ENCODE results near the gene MTFP1. TPM values are rescaled to one million over a fixed set of nuclear protein-coding genes. Genes with fewer than 3 reads are reported as not detected.

Gene MTFP1
- total RNA-seq, 1 donor from 2014 or later, result 20.6 TPM

DNA sequence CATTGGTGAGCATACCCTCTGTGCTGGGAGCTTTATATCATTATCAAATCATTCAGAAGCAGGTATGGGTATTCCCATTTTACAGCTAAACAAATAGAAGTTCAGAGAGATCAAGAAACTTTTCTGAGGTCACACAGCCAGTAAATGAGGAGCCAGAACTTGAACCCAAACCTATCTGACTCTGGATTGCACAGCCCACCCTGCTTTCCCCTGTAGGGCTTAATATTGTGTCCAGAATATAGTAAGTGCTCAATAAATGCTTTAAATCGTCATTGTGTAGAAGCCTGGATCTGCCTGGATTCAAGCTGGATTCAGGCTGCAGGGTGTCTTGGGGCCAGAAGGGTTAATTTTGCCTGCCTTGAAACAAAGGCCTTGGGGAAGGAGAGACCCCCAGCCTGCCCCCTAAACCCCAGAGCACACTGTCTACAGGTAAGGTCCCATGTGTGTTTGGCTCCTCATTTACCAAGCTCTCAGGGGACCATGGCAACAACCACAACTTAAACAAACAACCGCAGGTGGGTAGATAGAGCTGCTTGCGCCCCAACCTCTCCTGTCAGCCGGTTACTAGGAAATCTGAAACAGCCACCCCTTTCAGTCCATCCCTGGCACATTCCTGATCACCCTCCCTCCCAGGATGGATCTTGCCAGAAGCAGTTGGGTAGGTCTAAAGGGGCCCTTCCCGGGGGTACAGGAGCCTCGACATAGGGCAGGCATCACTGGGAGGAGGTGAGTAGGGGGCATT lies 49.3 kb downstream of the MTFP1 start:
- H3K4me3 Mint-ChIP-seq, result no peak overlapping the region
- H3K27ac Mint-ChIP-seq, result no peak overlapping the region
- no peaks in the 10 kb centered on the region for H3K9me3 Mint-ChIP-seq
- peaks cover 22% of the 10 kb centered on the region for H3K27me3 Mint-ChIP-seq
- no peaks in the 10 kb centered on the region for H3K4me1 Mint-ChIP-seq (ENCODE audit: unreplicated experiment)
- no peak for DNase-seq (ENCODE audit: extremely low spot score, unreplicated experiment)
- TF ChIP-seq, protein P1, sequence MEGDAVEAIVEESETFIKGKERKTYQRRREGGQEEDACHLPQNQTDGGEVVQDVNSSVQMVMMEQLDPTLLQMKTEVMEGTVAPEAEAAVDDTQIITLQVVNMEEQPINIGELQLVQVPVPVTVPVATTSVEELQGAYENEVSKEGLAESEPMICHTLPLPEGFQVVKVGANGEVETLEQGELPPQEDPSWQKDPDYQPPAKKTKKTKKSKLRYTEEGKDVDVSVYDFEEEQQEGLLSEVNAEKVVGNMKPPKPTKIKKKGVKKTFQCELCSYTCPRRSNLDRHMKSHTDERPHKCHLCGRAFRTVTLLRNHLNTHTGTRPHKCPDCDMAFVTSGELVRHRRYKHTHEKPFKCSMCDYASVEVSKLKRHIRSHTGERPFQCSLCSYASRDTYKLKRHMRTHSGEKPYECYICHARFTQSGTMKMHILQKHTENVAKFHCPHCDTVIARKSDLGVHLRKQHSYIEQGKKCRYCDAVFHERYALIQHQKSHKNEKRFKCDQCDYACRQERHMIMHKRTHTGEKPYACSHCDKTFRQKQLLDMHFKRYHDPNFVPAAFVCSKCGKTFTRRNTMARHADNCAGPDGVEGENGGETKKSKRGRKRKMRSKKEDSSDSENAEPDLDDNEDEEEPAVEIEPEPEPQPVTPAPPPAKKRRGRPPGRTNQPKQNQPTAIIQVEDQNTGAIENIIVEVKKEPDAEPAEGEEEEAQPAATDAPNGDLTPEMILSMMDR (conservative IDR thresholded peaks at IDR 0.05), result no peak
- H3K36me3 Mint-ChIP-seq, result no peaks in the 10 kb centered on the region

Other genes with a start within 250 kb of the MTFP1 start
- 3.8 and 9.8 TPM in 2 replicates for gene LIF, start 179.0 kb upstream of the MTFP1 start, total RNA-seq (ENCODE audit: low replicate concordance)
- not detected in 2 replicates for gene OSM, start 158.9 kb upstream of the MTFP1 start, total RNA-seq (ENCODE audit: low replicate concordance)
- 11.4 TPM in 2 replicates for gene CASTOR1, start 136.3 kb upstream of the MTFP1 start, total RNA-seq (ENCODE audit: low replicate concordance)
- 15.3 and 21.5 TPM in 2 replicates for gene TBC1D10A, start 98.8 kb upstream of the MTFP1 start, total RNA-seq (ENCODE audit: low replicate concordance)
- 160 and 190 TPM in 2 replicates for gene SF3A1, start 68.9 kb upstream of the MTFP1 start, total RNA-seq (ENCODE audit: low replicate concordance)
- 6.9 and 9.4 TPM in 2 replicates for gene CCDC157, start 68.8 kb upstream of the MTFP1 start, total RNA-seq (ENCODE audit: low replicate concordance)
- 16.9 and 29.2 TPM in 2 replicates for gene RNF215, start 38.4 kb upstream of the MTFP1 start, total RNA-seq (ENCODE audit: low replicate concordance)
- gene SEC14L2, start 28.8 kb upstream of the MTFP1 start, total RNA-seq (ENCODE audit: low replicate concordance), result 7.9 and 9.6 TPM in 2 replicates
- gene SEC14L3, start 46.2 kb downstream of the MTFP1 start, total RNA-seq (ENCODE audit: low replicate concordance), result not detected in 2 replicates
- gene SEC14L4, start 79.9 kb downstream of the MTFP1 start, total RNA-seq (ENCODE audit: low replicate concordance), result not detected in 2 replicates
- 0.98 and 1.5 TPM in 2 replicates for gene SEC14L6, start 121.0 kb downstream of the MTFP1 start, total RNA-seq (ENCODE audit: low replicate concordance)
- 5.0 and 5.9 TPM in 2 replicates for gene GAL3ST1, start 148.9 kb downstream of the MTFP1 start, total RNA-seq (ENCODE audit: low replicate concordance)
- 71.3 and 77.0 TPM in 2 replicates for gene PES1, start 166.1 kb downstream of the MTFP1 start, total RNA-seq (ENCODE audit: low replicate concordance)
- 9.0 and 14.5 TPM in 2 replicates for gene TCN2, start 181.4 kb downstream of the MTFP1 start, total RNA-seq (ENCODE audit: low replicate concordance)
- 2.4 and 3.4 TPM in 2 replicates for gene SLC35E4, start 210.0 kb downstream of the MTFP1 start, total RNA-seq (ENCODE audit: low replicate concordance)
- 12.4 and 13.8 TPM in 2 replicates for gene DUSP18, start 242.1 kb downstream of the MTFP1 start, total RNA-seq (ENCODE audit: low replicate concordance)

Measured in type B pancreatic cell (in vitro differentiated cells).